Superior temporal gyrus (tissue), 1 donor: ENCODE results near the gene RADIL.
A peak's percentile ranks its signal among the peaks of the same experiment; 100 is the strongest.

ENCODE experiments used
- DNase-seq: peaks from one replicate; pipeline ENCODE4 v3.0.0-alpha.2; 2016; ENCODE audit errors: extremely low spot score

Gene RADIL

GRCh38 chr7:4883033-4883371 lies 514 bp downstream of the RADIL start:
- no peak for DNase-seq

- peak; percentile 45 for DNase-seq
Observed at GRCh38 chr7:4882169-4883032, 1.1 kb downstream of the RADIL start.

- DNase-seq = no peak
Observed at GRCh38 chr7:4880218-4880617, 3.3 kb downstream of the RADIL start.

DNA sequence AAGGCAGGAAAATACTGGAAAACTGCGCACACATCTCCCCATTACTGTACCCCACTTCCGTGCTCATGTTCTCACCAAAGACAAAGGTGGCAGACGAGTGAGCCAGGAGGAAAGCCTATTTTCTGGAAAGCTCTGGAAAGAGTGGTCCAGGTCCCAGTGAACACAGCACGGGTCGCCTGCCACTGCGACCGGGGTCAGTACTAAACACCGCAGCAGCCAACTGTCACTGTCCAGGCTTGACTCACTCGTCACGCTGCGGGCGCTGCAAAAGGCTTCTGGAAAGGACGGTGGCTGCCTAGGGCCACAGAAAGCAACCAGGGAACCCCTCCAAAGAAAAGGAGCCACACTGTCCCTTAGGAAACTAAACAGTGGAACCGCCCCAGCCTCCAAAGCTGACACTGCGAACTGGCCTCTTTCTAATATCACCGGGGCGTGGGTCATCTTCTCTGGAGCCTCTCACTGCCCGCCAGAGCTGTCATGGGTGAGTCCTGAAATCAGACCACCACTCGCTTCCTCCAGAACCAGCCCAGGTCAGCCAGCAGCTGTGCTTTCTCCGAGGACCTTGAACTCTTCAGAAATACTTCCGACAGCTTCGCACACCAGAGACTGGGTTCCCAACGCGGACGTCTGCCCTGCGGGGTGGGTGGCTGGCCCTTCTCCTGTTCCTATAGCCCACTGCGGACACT lies 4.0 kb downstream of the RADIL start:
- no peak for DNase-seq

- DNase-seq = no peak
Observed at GRCh38 chr7:4878336-4879335, 4.9 kb downstream of the RADIL start.

- no peak for DNase-seq
Observed at GRCh38 chr7:4876586-4876985, 6.9 kb downstream of the RADIL start.

DNA sequence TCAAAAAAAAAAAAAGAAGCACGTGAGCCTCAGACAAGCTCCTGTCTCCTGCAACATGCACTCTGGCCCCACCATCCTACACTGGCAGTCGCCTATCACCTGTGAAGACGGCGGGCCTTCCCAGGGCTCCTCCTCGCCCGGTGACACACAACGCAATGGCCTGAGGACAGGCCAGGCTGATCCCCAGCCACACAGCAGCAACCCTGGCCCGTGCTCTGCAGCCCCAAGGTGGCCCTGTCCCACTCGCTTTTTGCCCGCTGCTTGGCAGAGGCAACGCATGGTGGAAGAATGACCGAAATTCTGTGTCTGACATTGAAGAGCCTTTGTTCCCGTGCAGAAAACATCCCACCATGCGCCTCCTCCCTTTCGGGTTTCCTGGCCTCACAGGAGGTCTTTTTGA lies 8.1 kb downstream of the RADIL start:
- no peak for DNase-seq

GRCh38 chr7:4873071-4873944 lies 10.2 kb downstream of the RADIL start:
- no peak for DNase-seq

GRCh38 chr7:4871930-4872675 lies 11.4 kb downstream of the RADIL start:
- no peak for DNase-seq

GRCh38 chr7:4871056-4871680 lies 12.3 kb downstream of the RADIL start:
- DNase-seq = no peak

DNA sequence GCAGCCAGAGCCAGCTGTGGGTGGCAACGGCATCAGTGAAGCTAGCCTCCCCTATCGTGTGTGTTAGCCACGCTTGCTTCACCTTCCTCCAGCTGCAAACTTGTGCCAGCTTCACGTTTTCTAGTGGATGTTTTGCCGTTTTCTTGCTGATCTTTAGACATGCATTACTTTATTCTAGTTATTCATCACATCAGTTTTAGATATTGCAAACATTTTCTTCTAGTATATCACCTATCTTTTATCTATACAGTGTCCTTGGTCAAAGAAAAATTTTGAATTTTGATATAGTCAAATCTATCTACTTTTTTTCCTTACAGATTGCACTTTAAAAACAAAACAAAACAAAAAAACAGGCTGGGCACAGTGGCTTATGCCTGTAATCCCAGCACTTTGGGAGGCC lies 15.0 kb downstream of the RADIL start:
- DNase-seq = no peak

DNA sequence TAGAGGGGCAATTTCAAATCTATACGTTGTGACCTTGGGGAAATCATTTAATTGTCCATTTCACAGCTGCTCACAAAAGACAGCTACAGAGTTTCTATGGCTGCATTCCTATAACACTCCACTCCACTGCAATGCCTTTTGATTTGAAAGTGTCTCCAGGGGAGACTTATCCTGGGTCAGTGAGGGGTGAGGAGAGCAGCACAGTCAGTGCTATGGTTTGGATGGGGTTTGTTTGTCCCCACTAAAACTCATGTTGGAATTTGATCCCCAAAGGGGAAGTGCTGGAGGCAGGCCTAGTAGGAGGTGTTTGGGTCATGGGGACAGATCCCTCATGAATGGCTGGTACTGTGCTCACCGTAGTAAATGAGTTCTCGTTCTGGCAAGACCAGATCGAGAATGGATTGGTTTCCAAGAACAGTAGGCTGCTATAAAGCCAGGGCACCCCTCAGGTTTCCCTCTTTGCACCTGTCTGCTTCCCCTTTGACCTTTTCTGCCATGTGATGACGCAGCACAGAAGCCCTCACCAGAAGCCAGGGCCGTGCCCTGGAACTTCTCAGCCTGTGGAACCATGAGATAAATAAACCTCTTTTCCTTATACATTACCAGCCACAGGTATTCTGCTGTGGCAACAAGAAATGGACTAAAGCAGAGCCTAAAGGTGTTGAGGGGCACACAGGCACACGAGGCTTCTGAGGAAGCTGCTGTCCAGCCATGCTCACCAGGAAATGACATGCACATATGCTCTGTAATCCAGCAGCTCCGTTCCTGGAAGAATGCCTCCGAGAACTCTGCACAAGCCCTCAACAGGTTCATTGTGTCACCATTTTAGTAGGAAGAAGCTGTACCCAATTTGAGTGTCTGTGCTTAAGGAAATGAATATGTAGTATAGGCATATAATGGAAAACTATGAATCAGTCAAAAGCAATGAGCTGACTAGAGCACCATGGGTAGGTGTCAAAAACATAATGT lies 16.7 kb downstream of the RADIL start:
- no peak for DNase-seq

- DNase-seq = no peak
Observed at GRCh38 chr7:4862156-4862555, 21.4 kb downstream of the RADIL start.

DNA sequence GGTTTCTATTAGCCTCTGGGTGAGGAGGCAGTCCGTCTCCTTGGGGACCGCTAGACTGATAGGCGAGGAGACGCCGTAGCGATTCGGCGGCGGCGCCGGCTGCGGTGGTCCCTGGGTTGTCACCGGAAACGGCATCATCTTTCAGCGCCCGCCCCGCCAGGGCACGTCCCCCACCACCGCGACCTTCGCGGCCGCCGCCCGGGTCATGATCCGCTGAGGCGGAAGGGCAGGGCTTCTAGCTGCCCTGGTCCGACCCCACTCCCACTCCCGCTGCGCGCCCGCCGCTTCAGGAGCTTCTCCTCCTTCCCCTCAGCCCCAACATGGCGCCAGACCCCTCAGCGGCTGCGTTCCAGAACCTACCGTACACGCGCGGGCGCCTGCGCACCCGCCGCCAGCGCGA lies 21.8 kb downstream of the RADIL start, which contains the start of gene PAPOLB:
Gene PAPOLB, minus strand, starts transcription at position 358 of the 400 bp plus-strand sequence. Its CDS starts 220 bp downstream, at position 138.
- no peak for DNase-seq

DNA sequence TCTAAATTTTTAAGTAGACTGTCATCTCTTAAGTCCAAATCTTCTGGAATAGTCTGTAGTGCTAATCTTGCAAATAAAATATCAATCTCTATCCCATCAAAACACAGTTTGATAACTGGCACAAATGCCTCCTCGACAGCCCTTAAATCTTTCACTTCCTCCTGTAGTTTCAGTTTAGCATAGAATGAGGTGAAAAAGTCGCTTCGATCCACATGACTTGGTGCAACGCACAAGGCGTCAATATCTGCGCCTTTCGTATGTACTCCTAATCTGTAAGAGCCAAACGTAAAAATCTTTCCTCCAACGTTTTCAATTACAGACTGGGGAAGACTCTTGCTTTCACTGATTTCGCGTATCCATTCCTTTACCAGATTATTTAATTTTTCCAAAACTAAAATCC lies 22.3 kb downstream of the RADIL start:
- DNase-seq = no peak

GRCh38 chr7:4857189-4857588 lies 26.3 kb downstream of the RADIL start:
- DNase-seq = no peak

DNA sequence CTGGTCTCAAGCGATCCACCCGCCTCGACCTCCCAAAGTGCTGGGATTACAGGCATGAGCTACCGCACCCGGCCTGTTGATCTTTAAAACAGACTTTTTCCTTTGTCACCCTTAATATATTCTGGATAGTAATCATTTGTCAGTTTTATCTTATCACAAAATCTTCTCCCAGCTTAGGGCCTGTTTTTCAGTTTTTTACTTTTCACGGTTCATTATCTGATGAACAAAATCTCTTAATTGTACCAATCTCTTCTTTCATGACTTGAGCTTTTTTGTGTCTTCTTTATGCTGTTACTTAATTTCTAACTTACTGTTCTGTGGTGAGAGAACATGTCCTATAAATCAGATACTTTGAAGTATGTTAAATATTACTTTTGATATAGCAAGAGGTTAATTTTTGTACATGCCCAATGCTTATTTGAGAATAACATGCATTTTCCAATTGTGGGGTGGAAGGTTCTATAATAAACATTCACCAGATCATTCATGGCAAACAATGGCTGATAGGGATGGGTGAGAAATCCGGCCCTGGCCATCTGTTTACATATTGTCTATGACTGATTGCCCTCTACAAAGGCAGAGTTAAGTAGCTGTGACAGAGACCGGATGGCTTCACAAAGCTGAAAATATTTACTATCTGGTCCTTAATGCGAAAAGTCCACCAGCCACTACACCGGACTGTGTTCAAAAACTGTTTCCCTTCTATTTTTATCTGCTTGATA lies 27.0 kb downstream of the RADIL start:
- DNase-seq = no peak

- DNase-seq = no peak
Observed at GRCh38 chr7:4854916-4855315, 28.6 kb downstream of the RADIL start.
